Nephron (organoid): Measurements from ENCODE around the gene ACSF3.

Experiments
- H3K27ac Mint-ChIP-seq, 3 experiments: 2 replicates each; pipeline ENCODE4 v1.8.0; 2020; ENCODE audit warnings: mixed read lengths in 3 of 3, mild to moderate bottlenecking in 2 of 3, moderate library complexity in 1 of 3
- H3K27me3 Mint-ChIP-seq: 2 replicates; pipeline ENCODE4 v1.8.0; 2021; ENCODE audit warnings: low read depth, mild to moderate bottlenecking, moderate library complexity, mixed read lengths
- H3K36me3 Mint-ChIP-seq: 2 replicates; pipeline ENCODE4 v1.8.0; 2020; ENCODE audit warnings: low read depth, mixed read lengths
- H3K4me1 Mint-ChIP-seq: 2 replicates; pipeline ENCODE4 v1.8.0; 2020; ENCODE audit warnings: mixed read lengths
- H3K4me3 Mint-ChIP-seq, 3 experiments: 2 replicates each; pipeline ENCODE4 v1.8.0; 2020; ENCODE audit warnings: mild to moderate bottlenecking in 3 of 3, mixed read lengths in 3 of 3, moderate library complexity in 2 of 3
- H3K9me3 Mint-ChIP-seq: 2 replicates; pipeline ENCODE4 v1.8.0; 2020; ENCODE audit warnings: mixed read lengths
- TF ChIP-seq, protein P1 (sequence below), 3 experiments: fragments of 200-600 bp; sonication (generic); IDR thresholded peaks; one replicate each; pipeline ENCODE4 v1.5.0; 2021; ENCODE audit warnings: antibody characterized with exemption in 3 of 3; ENCODE audit not compliant: unreplicated experiment in 3 of 3

The ACSF3 gene

GRCh38 chr16:89054261-89054661 lies 39.4 kb upstream of the ACSF3 start:
- Mint-ChIP-seq H3K36me3 (no peaks in the 10 kb centered on the region), H3K4me1 (peaks cover 5% of the 10 kb centered on the region), H3K27me3 (peaks cover 14% of the 10 kb centered on the region), H3K4me3 (no peak overlapping the region), H3K9me3 (no peaks in the 10 kb centered on the region), H3K27ac (no peak overlapping the region)
- TF ChIP-seq, protein P1, sequence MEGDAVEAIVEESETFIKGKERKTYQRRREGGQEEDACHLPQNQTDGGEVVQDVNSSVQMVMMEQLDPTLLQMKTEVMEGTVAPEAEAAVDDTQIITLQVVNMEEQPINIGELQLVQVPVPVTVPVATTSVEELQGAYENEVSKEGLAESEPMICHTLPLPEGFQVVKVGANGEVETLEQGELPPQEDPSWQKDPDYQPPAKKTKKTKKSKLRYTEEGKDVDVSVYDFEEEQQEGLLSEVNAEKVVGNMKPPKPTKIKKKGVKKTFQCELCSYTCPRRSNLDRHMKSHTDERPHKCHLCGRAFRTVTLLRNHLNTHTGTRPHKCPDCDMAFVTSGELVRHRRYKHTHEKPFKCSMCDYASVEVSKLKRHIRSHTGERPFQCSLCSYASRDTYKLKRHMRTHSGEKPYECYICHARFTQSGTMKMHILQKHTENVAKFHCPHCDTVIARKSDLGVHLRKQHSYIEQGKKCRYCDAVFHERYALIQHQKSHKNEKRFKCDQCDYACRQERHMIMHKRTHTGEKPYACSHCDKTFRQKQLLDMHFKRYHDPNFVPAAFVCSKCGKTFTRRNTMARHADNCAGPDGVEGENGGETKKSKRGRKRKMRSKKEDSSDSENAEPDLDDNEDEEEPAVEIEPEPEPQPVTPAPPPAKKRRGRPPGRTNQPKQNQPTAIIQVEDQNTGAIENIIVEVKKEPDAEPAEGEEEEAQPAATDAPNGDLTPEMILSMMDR (IDR thresholded peaks at IDR 0.05; ENCODE audit: unreplicated experiment in 3 of 3) = no peak

DNA sequence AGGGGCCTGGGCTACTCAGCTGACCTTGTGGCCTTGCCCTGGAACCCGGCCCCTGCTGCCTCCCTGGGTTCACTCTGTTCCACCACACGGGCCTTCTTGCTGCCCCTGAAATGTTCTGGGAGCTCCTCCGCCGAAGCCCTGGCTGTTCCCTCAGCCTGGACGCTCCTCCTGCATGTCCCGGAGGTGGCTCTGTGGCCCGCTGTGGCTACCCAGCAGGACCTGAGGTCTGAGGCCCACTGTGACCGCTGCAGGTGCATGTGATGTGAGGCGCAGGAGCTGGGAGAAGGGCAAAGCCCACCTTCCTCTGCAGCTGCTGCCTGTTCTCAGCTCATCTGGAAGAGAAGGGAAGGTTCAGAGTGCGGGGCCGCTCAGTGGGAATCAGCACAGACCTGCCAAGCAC lies 38.9 kb upstream of the ACSF3 start:
- no peak overlapping the region for H3K27ac Mint-ChIP-seq
- peaks cover 14% of the 10 kb centered on the region for H3K27me3 Mint-ChIP-seq
- no peak overlapping the region for H3K4me3 Mint-ChIP-seq
- TF ChIP-seq, protein P1 (IDR thresholded peaks at IDR 0.05; ENCODE audit: unreplicated experiment in 3 of 3) = no peak
- H3K4me1 Mint-ChIP-seq = peaks cover 3% of the 10 kb centered on the region
- H3K36me3 Mint-ChIP-seq = no peaks in the 10 kb centered on the region
- H3K9me3 Mint-ChIP-seq = no peaks in the 10 kb centered on the region

- TF ChIP-seq, protein P1 (IDR thresholded peaks at IDR 0.05; ENCODE audit: unreplicated experiment in 3 of 3) = no peak
- Mint-ChIP-seq H3K27me3 (peaks cover 15% of the 10 kb centered on the region), H3K36me3 (no peaks in the 10 kb centered on the region), H3K4me1 (no peaks in the 10 kb centered on the region), H3K9me3 (no peaks in the 10 kb centered on the region), H3K4me3 (no peak overlapping the region), H3K27ac (no peak overlapping the region)
Observed at GRCh38 chr16:89055313-89055712, 38.3 kb upstream of the ACSF3 start.

GRCh38 chr16:89055894-89056555 lies 37.6 kb upstream of the ACSF3 start:
- Mint-ChIP-seq H3K4me1 (no peaks in the 10 kb centered on the region), H3K27ac (no peak overlapping the region), H3K27me3 (peaks cover 22% of the 10 kb centered on the region), H3K4me3 (no peak overlapping the region), H3K36me3 (no peaks in the 10 kb centered on the region), H3K9me3 (no peaks in the 10 kb centered on the region)
- TF ChIP-seq, protein P1 (IDR thresholded peaks at IDR 0.05; ENCODE audit: unreplicated experiment in 3 of 3) = no peak

DNA sequence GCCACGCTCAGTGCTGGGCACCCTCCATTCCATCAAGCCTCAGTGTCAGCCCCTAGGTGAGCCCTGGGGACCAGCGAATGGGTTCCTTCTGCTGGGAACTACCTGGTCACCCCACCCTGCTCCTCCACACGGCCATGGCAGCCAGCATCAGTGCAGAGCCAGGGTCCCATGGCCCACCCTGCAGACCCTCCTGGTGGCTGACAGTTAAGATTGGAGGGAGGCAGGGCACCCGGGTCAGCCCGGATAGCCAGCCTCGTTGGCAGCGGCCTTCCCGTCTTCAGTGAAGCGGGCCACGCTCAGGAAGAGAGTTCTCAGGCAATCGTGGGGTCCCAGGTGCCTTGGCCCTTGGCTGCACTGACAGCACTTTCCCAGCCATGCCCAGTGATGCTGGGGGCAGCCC lies 37.1 kb upstream of the ACSF3 start:
- no peaks in the 10 kb centered on the region for H3K4me1 Mint-ChIP-seq
- H3K27ac Mint-ChIP-seq = no peak overlapping the region
- no peak overlapping the region for H3K4me3 Mint-ChIP-seq
- no peaks in the 10 kb centered on the region for H3K36me3 Mint-ChIP-seq
- peaks cover 27% of the 10 kb centered on the region for H3K27me3 Mint-ChIP-seq
- TF ChIP-seq, protein P1 (IDR thresholded peaks at IDR 0.05; ENCODE audit: unreplicated experiment in 3 of 3) = no peak
- H3K9me3 Mint-ChIP-seq = no peaks in the 10 kb centered on the region

- Mint-ChIP-seq H3K36me3 (no peaks in the 10 kb centered on the region), H3K4me1 (no peaks in the 10 kb centered on the region), H3K27me3 (peaks cover 27% of the 10 kb centered on the region), H3K4me3 (no peak overlapping the region), H3K27ac (no peak overlapping the region), H3K9me3 (no peaks in the 10 kb centered on the region)
- TF ChIP-seq, protein P1 (IDR thresholded peaks at IDR 0.05; ENCODE audit: unreplicated experiment in 3 of 3) = no peak
Observed at GRCh38 chr16:89057738-89058137, 35.9 kb upstream of the ACSF3 start.
